ENCODE results near the gene SIGLEC7. TPM values are rescaled to one million over a fixed set of nuclear protein-coding genes. Genes with fewer than 3 reads are reported as not detected.
"Not testable (repeated sequence)": the region's sequence is repeated elsewhere in the genome, so short reads cannot be mapped to it uniquely, and the experiment has no call there.

SIGLEC7 gene
- total RNA-seq, 1 donor from 2014 or later: 0.44 TPM

DNA sequence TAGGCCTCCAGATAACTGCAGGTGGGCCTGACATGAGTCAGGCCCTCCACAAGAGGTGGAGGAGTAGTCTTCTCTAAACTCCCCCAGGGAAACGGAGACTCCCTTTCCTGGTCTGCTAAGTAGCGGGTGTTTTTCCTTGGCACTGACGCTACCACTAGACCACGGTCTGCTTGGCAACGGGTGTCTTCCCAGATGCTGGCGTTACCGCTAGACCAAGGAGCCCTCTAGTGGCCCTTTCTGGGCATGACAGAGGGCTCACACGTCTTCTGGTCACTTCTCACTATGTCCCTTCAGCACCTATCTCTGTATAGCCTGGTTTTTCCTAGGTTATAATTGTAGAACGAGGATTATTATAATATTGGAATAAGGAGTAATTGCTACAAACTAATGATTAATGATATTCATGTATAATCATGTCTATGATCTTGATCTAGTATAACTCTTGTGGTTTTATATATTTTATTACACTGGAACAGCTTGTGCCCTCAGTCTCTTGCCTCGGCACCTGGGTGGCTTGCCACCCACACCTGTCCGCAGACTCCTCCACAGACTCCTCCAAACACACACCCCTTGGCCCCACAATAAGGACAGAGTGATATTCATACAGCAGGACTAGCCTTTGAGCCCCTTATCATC lies 27.3 kb downstream of the SIGLEC7 start:
- ATAC-seq: not testable (repeated sequence)

DNA sequence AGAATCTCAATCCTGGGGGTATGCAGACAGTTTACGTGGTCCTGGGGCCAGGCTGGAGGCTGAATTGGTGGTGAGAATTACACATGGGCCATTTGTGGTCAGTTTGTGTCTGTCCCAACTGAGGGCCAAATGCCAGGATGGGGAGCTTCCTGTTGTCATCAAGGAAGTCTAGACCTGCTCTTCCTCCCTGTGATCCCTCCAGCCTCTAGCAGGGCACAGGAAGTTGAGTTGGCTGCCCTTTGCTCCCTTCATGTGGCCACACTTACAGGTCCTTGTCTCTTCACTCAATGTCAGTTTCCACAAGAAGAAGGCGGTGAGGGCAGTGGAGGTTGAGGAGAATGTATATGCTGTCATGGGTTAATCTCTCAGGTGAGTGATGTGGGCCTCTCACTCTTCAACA lies 30.1 kb downstream of the SIGLEC7 start:
- no peak for ATAC-seq

DNA sequence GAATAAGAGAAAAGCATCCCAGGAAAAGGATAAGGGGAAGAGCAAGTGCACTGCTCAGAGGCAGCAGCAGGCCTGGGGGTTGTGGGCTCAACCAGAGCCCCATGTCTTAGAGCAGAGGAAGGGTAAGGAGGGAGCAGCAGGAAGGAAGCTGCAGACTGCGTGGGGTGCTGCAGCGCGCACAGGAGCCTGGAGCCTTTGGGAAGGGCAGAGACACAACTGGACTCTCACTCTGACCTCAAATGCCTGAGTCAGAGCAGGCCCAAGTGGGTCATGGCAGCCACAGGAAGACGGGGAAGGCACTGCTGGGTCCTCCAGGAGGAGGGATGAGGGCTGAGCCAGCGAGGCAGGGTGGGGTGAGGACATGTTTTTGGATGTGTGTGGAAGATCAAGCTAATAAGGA lies 31.6 kb downstream of the SIGLEC7 start:
- ATAC-seq: no peak

DNA sequence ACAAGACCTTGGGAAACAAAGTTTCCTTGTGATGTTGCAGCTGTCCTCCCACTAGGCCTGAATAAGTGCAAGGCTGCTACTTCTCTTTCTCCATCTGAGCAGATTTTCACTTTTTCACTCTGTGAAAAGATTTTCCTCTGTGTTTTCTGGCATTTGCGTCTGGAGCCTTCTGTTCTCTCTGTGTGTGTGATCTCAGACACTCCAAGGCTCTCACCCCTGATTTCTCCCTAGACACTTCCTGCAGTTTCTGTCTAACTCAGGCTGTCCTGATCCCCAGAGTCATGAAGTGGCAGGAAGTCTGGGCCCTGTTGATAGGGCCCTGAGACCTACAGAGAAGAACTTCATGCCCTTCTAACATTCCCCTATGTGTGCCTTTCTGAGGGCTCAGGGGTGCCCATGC lies 37.2 kb downstream of the SIGLEC7 start:
- ATAC-seq: no peak

DNA sequence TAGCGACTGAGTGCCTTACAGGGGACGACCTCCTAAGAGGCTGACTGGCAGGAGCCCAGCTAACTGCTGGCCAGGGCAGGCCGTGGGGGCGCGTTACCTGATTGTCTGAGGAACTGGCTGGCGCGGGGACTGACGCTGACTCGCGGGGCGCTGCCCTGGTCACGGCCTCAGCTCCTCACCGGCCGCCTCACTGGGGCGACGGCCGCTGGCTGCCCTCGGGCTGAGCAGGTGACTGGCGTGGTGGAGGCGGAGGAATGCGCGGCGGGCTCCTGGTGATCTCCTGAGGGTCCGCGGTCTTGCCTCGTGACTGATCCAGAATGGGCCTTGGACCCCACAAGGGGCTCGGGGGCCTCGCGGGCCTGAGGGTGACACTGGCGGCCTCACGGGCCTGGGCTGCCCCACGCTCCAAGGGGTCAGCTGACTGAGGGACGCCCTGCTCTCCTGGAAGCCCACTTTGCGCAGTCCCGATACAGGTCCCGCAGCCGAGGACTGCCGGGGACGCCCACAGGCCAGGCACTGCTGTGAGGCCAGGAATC lies 39.3 kb downstream of the SIGLEC7 start:
- ATAC-seq: no peak

DNA sequence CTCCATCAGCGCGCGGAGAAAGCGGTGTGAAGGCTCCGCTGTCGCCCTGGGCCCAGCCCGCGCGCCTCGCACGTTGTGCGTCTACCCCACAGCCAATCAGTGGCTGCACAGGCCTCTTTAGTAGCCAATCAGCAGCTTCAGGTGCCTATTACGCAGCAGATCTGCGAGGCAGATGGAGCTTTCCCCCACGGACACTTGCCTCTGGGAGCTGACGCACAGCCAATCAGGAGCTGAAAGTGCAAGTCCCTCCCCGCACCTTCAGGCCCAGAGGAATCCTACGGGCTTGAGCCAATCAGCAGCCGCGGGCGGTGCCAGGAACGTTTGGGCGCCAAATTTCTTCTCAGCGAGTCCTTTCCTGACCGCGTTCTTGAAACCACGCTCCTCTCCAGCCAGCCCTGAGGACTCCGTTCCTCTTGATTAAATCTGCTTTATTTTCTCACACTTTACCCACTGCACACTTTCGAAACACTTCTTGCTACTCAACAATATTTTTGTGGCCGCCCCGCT lies 39.9 kb downstream of the SIGLEC7 start:
- no peak for ATAC-seq

DNA sequence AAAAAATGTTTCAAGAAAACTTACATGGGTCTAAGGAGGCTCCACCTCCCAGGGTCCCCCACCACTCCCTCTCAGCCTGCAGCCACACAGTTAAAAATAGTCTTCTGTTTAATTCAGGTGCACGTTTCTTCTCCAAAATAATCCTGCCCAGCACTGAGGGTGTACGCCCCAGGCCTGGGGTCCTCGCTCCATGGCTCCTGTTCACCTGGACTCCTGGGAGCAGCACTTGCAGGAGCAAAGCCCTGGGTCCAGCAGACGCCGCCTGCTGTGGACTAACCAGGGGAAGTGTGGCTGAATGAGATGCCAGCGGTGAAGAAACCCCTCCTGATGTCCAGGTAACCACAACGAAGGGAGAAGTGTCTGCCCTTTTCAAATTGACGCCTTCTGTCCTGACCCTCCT lies 41.5 kb downstream of the SIGLEC7 start:
- ATAC-seq: no peak

DNA sequence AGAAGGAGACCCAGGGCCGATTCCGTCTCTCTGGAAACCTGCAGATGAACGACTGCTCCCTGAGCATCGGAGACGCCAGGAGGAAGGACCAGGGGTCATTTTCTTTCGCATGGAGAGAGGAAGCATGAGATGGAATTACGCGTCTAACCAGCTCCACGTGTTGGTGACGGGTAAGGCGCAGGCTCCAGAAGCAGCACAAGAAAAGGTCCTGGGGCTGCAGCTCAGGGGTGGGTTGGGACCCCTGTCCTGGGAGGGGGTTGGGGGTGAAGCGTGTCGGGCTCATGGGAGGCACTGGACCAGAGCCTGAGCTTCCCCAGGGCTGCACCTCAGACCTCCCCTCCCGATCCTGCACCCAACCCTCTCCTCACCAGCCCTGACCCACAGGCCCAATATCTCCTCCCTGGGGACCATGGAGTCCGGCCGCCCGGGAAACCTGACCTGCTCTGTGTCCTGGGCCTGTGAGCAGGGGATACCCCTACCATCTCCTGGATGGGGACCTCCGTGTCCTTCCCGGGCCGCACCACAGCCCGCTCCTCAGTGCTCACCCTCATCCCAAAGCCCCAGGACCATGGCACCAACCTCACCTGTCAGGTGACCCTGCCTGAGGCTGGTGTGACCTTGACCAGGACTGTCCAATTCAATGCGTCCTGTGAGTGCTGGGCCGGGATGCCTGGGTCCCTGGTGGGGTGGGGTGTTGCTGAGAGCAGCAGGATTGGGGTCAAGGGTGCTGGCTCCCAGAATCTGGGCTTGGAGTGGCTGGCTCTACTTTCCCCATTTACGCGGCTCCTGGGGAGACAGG lies 43.2 kb downstream of the SIGLEC7 start:
- ATAC-seq: no peak

DNA sequence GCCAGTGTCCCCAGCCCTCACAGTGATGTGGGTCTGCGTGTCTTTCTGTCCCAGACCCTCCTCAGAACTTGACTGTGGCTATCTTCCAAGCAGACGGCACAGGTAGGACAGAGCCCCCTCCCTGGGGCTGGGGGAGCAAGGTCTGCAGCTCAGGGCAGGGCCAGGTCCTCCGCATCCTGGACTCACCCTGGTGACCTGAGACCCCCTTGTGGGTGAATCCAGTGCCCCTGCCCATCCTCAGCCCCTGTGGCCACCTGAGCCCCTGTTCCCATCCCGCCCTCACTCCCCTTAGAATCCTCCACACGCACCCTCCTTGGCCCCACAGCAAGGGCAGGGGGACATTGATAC lies 43.7 kb downstream of the SIGLEC7 start:
- no peak for ATAC-seq

DNA sequence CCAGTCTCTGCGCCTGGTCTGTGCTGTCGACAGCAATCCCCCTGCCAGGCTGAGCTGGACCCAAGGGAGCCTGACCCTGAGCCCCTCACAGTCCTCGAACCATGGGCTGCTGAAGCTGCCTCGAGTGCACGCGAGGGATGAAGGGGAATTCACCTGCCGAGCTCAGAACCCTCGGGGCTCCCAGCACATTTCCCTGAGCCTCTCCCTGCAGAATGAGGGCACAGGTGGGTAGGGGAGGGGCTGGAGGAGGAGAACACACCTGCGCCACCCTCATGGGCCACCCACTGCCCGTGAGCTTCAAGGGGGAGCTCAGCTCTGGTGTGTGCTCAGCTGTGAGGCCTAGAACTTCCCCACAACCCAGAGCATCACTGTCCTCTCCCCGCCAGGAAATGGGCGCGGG lies 44.2 kb downstream of the SIGLEC7 start:
- ATAC-seq: no peak

DNA sequence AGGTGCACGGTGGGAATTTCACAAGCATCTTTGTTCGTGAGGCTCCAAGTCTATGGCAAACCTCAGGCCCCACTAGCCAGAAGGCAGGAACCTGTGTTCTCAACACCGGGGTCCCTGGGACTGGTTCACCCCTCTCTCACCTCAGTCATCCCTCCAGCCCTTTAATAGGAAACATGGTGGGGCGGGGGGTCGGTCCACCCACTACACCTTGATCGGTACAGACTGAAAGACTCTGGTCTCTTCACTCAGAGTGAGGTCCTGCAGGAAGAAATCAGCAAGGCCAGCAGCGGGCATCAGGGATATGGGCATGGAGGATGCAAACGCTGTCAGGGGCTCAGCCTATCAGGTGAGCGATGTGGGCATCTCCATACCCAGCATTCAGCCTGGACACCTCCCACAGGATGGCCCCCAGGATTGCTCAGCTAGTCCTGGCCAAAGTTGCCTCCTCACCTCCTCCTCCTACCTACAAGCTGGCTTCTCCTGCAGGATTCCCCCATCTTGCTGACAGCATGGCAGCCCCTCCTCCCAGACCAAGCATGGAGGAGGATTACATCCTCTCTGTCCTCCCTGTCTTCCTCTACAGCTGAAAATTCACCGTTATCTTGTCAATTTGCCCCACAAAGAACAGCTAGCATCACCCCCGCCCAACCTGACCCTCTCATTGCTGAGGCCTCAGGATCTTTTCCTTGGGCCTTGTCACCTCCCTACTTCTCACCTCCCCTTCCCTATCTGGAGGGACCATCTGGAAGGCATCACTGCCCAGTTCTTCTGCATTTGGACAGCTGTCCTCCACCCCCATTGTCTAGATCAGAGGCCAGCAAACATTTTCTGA lies 45.5 kb downstream of the SIGLEC7 start:
- ATAC-seq: no peak

DNA sequence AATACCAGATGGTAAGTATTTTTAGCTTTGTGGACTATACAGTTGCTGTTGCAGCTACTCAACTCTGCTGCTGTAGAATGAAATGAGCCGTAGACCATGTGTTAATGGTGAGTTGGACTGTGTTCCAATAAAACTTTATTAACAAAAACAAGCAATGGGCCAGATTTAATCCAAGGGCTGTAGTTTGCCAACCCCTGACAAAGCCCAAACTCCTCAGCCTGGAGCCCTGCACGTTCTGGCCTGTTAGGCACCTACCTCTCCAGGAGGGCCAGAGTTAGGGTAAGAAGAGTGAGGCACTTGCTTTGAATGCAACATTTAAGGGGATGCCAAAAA lies 46.1 kb downstream of the SIGLEC7 start:
- ATAC-seq: no peak

DNA sequence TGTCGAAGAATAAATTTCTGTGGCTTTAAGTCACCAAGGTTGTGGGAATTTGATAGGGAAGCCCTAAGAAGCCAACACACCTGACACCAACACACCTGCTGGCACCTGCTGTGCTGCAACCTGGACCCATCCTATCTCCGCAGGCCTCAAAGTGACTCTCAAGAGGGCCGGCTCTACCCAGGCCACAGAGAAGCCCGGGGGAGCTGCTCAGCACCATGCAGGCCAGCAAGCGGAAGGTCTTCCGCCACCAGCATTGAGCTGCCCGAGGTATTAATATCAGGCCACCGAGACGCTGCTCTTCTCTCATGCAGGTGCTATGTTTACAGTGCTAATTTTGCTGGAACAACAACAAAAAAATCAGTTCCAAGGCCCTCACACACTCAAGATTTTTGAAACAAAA lies 50.6 kb downstream of the SIGLEC7 start:
- no peak for ATAC-seq

DNA sequence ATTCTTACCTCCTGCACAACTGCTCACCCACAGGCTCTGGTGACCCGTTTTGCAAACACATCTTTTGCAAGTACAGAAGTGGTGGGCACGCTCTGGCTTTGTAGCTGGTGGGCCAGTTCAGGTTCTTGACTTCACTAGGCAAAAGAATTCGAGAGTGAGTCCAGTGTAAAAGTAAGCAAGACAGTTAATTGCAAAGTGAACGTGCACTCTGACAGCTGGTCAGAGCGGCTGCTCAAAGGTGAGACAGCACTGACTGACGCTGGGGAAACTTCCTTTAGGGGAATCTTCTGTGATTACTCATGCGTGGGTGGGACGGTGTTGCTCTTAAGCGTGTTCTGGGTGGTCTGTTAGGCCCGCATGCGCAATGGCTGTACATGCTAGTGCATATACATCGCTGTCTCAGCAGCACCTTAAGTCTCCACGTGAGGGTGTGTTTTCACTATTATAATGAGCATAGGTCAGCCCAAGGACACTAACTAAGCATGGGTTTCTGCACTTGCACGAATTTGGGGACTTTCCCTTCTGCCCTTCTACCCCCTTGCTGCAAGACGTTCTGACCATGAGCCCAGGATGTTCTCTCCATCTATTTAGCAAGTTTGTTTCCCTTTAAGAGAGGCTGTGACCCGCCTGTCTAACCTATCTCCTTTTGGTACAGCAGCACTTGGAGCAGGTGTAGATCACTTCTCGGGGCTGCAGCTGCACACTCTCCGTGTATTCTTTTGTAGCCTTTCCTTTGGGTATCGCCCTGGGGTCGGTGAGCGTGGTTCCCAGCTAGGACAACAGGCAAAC lies 52.6 kb downstream of the SIGLEC7 start:
- peak; percentile 73 for ATAC-seq

DNA sequence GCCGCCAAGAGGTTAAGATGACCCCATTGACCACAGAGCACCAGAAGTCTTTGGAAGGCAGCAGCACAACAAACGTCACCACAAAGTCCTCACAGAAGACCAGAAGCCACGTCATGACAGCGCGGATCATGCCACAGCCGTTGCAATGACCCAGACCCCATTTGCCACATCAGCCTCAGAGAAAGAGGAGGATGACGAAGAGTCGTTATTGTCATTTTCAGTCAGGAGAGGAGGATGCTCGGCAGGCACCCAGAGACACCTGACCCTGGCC lies 53.1 kb downstream of the SIGLEC7 start:
- ATAC-seq: no peak

DNA sequence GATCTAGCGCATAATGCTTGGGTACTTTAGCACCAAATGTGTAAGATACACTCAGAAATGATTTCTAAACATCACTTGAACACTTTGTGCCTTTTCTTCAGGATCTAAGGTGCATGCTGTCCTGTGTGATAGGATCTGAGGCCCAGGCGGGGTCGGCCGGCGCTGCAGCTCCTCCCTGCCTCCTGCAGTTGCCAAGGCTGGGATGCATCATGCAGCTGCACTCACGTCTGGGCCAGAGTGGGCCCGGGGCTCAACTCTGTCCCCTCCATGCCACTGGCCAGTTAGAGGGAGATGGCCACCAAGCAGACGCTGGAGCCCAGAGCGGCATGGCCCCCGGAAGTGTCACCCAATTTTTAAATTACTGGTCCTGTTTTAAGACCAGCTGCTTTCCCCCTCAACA lies 53.5 kb downstream of the SIGLEC7 start:
- ATAC-seq: no peak

DNA sequence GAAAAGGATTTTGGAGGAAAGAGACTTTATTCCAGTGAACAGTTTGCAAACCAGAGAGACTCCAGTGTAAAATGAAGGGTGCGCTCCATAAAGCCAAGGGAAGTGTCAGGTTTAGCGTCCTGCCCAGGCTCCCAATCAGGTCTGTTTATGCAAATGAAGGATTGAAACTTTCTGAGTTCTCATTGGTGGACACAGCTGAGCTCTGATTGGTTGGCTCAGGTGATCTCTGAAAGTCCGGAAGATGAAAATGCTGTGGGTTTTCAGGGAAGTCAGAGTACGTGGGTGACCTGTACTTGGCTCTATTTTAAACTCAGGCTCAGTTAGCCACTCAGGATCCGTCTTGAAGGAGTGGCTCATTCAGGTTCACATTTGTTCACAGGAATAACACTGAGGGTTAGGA lies 54.1 kb downstream of the SIGLEC7 start:
- ATAC-seq: no peak

DNA sequence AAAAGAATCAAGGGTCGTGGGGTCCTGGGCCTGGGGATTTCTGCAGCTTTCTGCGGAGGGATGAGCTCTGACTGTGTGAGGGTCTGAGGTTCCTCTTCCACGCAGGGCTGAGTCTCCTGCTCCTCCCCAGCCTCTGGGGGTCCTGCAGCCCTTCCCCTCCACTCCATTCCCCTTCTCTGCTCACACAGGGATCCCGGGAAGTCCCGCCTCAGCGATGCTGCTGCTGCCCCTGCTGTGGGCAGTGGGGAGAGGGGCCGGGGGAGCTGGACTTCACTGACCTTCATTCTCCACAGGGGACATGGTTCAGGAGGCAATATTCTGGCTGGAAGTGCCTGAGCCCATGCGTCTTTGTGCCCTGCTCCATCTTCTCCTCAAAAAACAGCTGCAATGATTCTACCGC lies 56.5 kb downstream of the SIGLEC7 start:
- no peak for ATAC-seq

DNA sequence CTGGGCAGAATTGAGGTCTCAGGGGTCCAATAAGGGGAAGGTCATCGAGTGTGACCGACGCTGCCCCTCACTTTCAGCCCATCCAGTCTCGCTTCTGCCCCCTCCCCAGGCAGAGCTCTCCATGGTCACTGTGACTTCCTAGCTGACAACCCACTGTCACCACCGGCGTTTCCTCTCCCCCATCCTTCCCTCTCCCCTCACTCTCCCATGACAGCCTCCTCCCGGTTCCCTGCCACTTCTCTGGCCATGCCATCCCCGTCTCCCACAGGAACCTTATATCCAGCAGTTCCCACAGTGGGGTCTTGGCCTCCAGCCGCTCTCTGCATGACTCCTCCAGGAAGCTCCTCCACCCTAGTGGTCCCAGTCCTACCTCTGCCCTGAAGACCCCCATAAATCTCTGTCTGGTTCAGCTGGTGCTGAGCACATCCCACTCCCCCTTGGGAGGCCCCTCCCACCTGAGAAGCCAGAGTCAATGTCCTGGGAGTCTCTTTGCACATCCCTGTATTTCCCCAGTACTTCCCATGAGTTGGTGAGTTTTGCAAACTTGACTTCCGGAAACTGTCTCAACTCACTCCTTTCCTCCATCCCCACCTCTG lies 58.1 kb downstream of the SIGLEC7 start:
- no peak for ATAC-seq

DNA sequence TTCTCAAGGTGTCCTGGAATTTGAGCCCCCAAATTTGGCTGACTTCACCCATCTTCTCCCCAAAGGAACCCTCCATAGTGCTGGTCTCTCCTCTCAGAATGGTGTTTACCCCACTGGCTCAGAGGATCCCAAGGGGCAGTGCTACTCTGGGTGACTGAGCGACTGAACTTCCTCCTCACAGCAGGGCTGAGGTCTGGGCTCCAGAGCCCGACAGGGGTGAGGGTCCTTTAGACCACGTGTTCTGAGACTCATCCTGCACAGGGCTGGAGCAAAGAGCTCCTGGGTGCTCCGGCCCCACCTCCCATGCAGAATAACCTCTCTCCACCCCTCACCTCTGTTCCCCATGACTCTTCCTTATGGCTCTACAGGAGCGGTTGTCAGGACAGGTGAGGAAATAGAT lies 59.6 kb downstream of the SIGLEC7 start:
- ATAC-seq: no peak
